SU-DHL-6 (cell line): ENCODE measurements around the gene VARS2.

Experiments
- CTCF ChIP-seq: fragments of 200-600 bp; sonication (generic); IDR thresholded peaks from one replicate; pipeline ENCODE4 v1.5.1; 2017; ENCODE audit warnings: antibody characterized with exemption, mild to moderate bottlenecking, low read length, moderate library complexity; ENCODE audit not compliant: insufficient read depth, poor library complexity, severe bottlenecking
- EZH2phosphoT487 ChIP-seq: fragments of 200-600 bp; sonication (generic), shearing (Covaris generic); conservative IDR thresholded peaks from 2 replicates; pipeline ENCODE4 v1.6.1; 2018; ENCODE audit warnings: mild to moderate bottlenecking, antibody characterized with exemption, low read length, moderate library complexity, mixed read lengths

DNA sequence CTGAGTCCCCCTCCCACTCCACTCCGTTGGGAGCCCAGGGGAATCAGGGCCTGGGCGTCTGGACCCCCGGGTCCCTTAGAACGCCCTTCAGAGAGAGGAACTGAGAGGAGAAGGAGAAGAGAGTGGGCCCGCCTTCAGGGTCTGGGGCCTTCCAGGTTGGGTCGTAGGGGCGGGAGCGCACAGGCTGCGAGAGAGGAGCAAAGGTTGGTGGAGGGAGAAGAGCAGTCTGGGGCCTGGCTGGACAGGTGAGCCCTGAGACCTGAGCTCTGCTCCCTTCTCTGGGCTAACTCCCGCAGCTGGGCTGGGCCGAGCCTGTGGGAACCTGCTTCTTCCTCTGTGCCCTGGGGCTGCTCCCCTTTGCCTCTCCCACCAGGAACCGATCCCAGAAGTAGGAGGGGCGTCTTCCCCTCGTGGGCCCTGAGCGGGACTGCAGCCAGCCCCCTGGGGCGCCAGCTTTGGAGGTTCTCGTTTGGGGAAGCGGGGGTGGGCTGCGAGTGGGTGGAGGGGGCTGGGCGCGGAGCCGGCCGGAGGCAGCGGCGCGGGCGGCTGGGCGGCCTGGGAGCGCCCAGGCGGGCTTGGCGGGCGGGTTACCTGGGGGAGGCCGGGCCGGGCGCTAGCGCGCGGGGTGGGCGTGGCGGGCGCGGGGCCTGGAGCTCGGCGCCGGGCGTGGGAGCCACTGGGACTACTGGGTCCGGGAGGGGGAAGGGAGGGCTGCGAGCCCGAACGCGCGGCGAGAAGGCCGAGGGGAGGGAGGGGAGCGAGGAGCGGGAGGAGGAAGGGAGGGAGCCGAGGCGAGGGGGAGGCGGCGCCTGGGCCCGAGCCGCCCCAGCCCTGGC lies 30.1 kb upstream of the VARS2 start, which contains the start of gene DDR1:
- TF ChIP-seq CTCF: no peak
- TF ChIP-seq EZH2phosphoT487: no peak
